GM12878 (cell line): Measurements from ENCODE around the gene SRRM5. TPM values are rescaled to one million over a fixed set of nuclear protein-coding genes. Genes with fewer than 3 reads are reported as not detected.
A peak's percentile ranks its signal among the peaks of the same experiment; 100 is the strongest.

ENCODE experiments used
- ATAC-seq: fragments of 200-7000 bp; cut with Tn5 transposase; 3 replicates; pipeline ENCODE4 v1.9.1; 2020; ENCODE audit warnings: mild to moderate bottlenecking, moderate library complexity
- BruUV-seq: library from RNA; stranded (reverse); fragments of 400-500 nt; replicated peaks from 2 replicates; lab custom pipeline; 2021; lab: Mats Ljungman, UMichigan
- CTCF ChIA-PET: fragments of 300-600 bp; sonication (Branson Sonifier 250); formaldehyde crosslinking; extraction: SDS; loops from one replicate; lab custom pipeline; 2021; ENCODE audit warnings: inconsistent platforms; lab: Yijun Ruan, JAX
- POLR2A ChIA-PET: fragments of 350-600 bp; formaldehyde crosslinking; extraction: SDS; loops from one replicate; lab custom pipeline; 2021; ENCODE audit warnings: inconsistent platforms; lab: Charles Lee
- RAD21 ChIA-PET: fragments of 300-600 bp; sonication (Branson Sonifier 250); formaldehyde crosslinking; loops from one replicate; lab custom pipeline; 2023; ENCODE audit warnings: antibody characterized with exemption; ENCODE audit not compliant: unreplicated experiment; lab: Charles Lee
- SMC1A ChIA-PET: fragments of 300-600 bp; sonication (Branson Sonifier 250); formaldehyde crosslinking; loops from one replicate; lab custom pipeline; 2023; ENCODE audit not compliant: unreplicated experiment, uncharacterized antibody; lab: Charles Lee
- DNase-seq: peaks from one replicate; pipeline ENCODE4 v3.0.0-alpha.2; 2011; ENCODE audit warnings: low read depth, low spot score
- FAIRE-seq: peaks from 3 replicates; lab custom pipeline; 2011; peaks lifted over from hg19 to GRCh38; lab: Jason Lieb, UNC
- H2AFZ ChIP-seq: 2 replicates; pipeline ENCODE4 v1.6.0; 2011; ENCODE audit warnings: low read depth, low read length, control low read depth; ENCODE audit not compliant: control insufficient read depth
- H3K27ac ChIP-seq: 2 replicates; pipeline ENCODE4 v1.5.1; 2011; ENCODE audit warnings: control low read depth; ENCODE audit not compliant: control insufficient read depth, insufficient read depth
- H3K27me3 ChIP-seq, 2 experiments: replicated peaks in 1 of 2; 2 replicates each; pipeline versions ENCODE4 v1.6.0 to v1.6.1; 2011; ENCODE audit warnings: low read length in 1 of 2; ENCODE audit not compliant: control insufficient read depth in 2 of 2, insufficient read depth in 2 of 2
- H3K36me3 ChIP-seq, 2 experiments: 2 replicates each; pipeline ENCODE4 v1.5.1; 2011; ENCODE audit warnings: low read length in 1 of 2; ENCODE audit not compliant: control insufficient read depth in 2 of 2, insufficient read depth in 2 of 2
- H3K4me1 ChIP-seq: 2 replicates; pipeline ENCODE4 v1.6.1; 2011; ENCODE audit warnings: mild to moderate bottlenecking, low read length, moderate library complexity, mixed read lengths; ENCODE audit not compliant: control insufficient read depth, insufficient read depth
- H3K4me2 ChIP-seq: 2 replicates; pipeline ENCODE4 v1.6.0; 2011; ENCODE audit warnings: control low read depth; ENCODE audit not compliant: control insufficient read depth, insufficient read depth
- H3K4me3 ChIP-seq: fragments of 200-600 bp; sonication (generic); 2 replicates; pipeline ENCODE4 v1.5.1; 2016
- H3K79me2 ChIP-seq: 2 replicates; pipeline ENCODE4 v1.6.0; 2011; ENCODE audit warnings: low read length; ENCODE audit not compliant: control insufficient read depth, insufficient read depth
- H3K9ac ChIP-seq: 2 replicates; pipeline ENCODE4 v1.8.0; 2011; ENCODE audit warnings: low read length, control low read depth, mixed read lengths; ENCODE audit not compliant: control insufficient read depth, insufficient read depth
- H3K9me3 ChIP-seq: replicated peaks from 3 replicates; pipeline ENCODE4 v1.5.1; 2011; ENCODE audit warnings: mild to moderate bottlenecking, low read length; ENCODE audit not compliant: control insufficient read depth, insufficient read depth
- H4K20me1 ChIP-seq: 2 replicates; pipeline ENCODE4 v1.6.0; 2011; ENCODE audit not compliant: control insufficient read depth, insufficient read depth
- CBX5 ChIP-seq: sonication (generic); IDR thresholded peaks from 2 replicates; pipeline ENCODE4 v1.6.1; 2016; ENCODE audit warnings: low read depth, moderate library complexity, mild to moderate bottlenecking, inconsistent platforms
- YY1 ChIP-seq: IDR thresholded peaks from 2 replicates; pipeline ENCODE4 v1.6.1; 2011; ENCODE audit warnings: low read depth, mild to moderate bottlenecking, low read length
- WGBS: methylation state at CpG from one replicate; pipeline ENCODE4 v1.1.6; 2016; ENCODE audit warnings: low lambda C conversion rate; ENCODE audit not compliant: insufficient replicate concordance, insufficient coverage; ENCODE audit errors: missing lambda C conversion rate; 5-methylcytosine and 5-hydroxymethylcytosine counted together
- in situ Hi-C: fragments of 300-500 bp; cut with MboI; formaldehyde crosslinking; loops from 9 replicates; pipeline ENCODE4 v1.14.3; 2018; ENCODE audit warnings: mixed read lengths
- intact Hi-C: fragments of 100-400 bp; cut with micrococcal nuclease; formaldehyde crosslinking; loops from one replicate; pipeline ENCODE4 v1.14.2; 2022; ENCODE audit not compliant: unreplicated experiment
- polyA plus RNA-seq, 11 experiments: library from polyadenylated mRNA; depleted of rRNA in 4 of 11; unstranded in 6 of 11; stranded (reverse) in 5 of 11; fragments of >200 nt; fragmentation: Nextera tagmentation in 4 of 11; fragmentation: Illumina TruSeq in 1 of 11; extraction: Ambion mirVana in 4 of 11; extraction: Trizol in 1 of 11; gene quantifications; 1 replicate in 1 of 11; 2 replicates in 10 of 11; pipeline versions ENCODE4 v1.2.1 to v1.2.3, GENCODE V29; 2011 to 2016; ENCODE audit warnings: inconsistent platforms in 2 of 11, missing spikeins in 2 of 11, low read depth in 1 of 11
- total RNA-seq, 4 experiments: library from RNA; depleted of rRNA in 3 of 4; stranded (reverse); fragments of >200 nt in 3 of 4; fragmentation: Illumina TruSeq in 1 of 4; extraction: Trizol in 1 of 4; gene quantifications; 2 replicates each; pipeline versions ENCODE4 v1.2.1 to v1.2.3, GENCODE V29; 2013 to 2021
- TF ChIP-seq, protein P1 (sequence below): fragments of 450-650 bp; IDR thresholded peaks from 2 replicates; pipeline ENCODE4 v1.6.1; 2016; ENCODE audit warnings: mild to moderate bottlenecking

SRRM5 gene
- total and polyA plus RNA-seq, 10 of the 15 experiments (the other 5 are each of a cell fraction or from before 2014, with no cell fraction given), result 0.06 to 0.38 (median 0.24) TPM; not detected in 2

DNA sequence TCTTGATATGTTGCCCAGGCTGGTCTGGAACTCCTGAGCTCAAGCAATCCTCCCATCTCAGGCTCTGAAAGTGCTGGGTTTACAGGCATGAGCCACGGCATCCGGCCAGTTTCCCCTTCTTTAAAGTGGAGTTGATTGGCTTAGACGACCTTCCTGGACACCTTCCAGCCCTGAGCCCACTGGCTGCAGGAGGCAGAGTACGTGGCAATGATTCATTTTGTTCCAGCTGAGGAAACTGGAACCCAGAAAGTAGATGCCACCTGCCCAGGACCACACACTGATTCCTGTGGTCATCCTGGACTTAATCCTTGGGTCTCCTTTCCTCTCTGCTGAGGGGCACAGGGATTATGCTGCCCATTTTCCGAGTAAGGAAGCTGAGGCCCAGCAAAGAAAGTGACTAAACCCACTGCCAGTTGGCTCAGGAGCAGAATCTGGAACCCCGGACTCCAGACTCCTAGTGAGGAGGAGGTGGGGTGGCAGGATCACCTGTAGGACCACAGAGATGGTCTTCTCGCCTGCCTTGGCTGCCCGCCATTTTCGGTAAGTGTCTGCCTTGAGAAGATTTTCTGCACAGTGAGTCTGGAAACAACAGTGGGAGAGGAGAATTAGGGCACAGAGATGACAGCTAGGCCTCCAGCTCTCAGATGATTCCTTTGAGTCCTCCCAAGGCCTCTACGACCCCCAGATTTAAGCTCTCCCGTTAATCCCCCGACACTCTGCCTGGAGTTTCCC is 37.3 kb upstream of the SRRM5 start:
- Histone ChIP-seq H3K4me1 (peaks cover 5% of the 10 kb centered on the region), H3K4me3 (peak overlapping the region; percentile 95), H3K9me3 (no peaks in the 10 kb centered on the region), H3K9ac (peak overlapping the region; percentile 87), H3K79me2 (peaks cover 9% of the 10 kb centered on the region), H3K36me3 (peaks cover 0 to 3% of the 10 kb centered on the region in 2 experiments; a peak in 1 of 4 replicates), H3K27ac (peak overlapping the region; percentile 78), H2AFZ (peak overlapping the region; percentile 73; the same call in 1 of the 2 replicates)
- in situ Hi-C loops, result no loop called here
- ChIA-PET SMC1A (interaction anchor here (0.7 to 3.1 kb wide), 10 partner anchors 11 to 91 kb away, joined by 3 to 25 read pairs (median 4); partner anchors contain the start of genes IRGQ, ZNF575 and ZNF576), CTCF (interaction anchor here (0.7 to 9.0 kb wide), 11 partner anchors 9 to 127 kb away, joined by 3 to 99 read pairs (median 4); partner anchors contain the start of genes IRGQ, ZNF575 and ZNF576), RAD21 (interaction anchor here (1.1 to 2.4 kb wide), 4 partner anchors 9 to 43 kb away, joined by 3 to 33 read pairs (median 4); partner anchors contain the start of genes IRGQ and ZNF576)
- ATAC-seq, result peak; percentile 4; the same call in 2 of the 3 replicates
- intact Hi-C loops, result loop anchor here (1.0 kb wide), 2 partner anchors 22 to 45 kb away; partner anchors contain the start of genes IRGQ, ZNF428 and ZNF576
- TSS peak; percentile 68 for BruUV-seq
- DNase-seq, result no peak
- TF ChIP-seq, protein P1, sequence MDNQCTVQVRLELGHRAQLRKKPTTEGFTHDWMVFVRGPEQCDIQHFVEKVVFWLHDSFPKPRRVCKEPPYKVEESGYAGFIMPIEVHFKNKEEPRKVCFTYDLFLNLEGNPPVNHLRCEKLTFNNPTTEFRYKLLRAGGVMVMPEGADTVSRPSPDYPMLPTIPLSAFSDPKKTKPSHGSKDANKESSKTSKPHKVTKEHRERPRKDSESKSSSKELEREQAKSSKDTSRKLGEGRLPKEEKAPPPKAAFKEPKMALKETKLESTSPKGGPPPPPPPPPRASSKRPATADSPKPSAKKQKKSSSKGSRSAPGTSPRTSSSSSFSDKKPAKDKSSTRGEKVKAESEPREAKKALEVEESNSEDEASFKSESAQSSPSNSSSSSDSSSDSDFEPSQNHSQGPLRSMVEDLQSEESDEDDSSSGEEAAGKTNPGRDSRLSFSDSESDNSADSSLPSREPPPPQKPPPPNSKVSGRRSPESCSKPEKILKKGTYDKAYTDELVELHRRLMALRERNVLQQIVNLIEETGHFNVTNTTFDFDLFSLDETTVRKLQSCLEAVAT, result peak; percentile 9; the same call in 1 of the 2 replicates
- TF ChIP-seq YY1 (peak; percentile 67), CBX5 (no peak)
- TF ChIP-seq, all 136 proteins: peak for 2
- Histone ChIP-seq H3K4me2 (peak overlapping the region; percentile 81), H4K20me1 (no peaks in the 10 kb centered on the region), H3K27me3 (no peaks in the 10 kb centered on the region)
- POLR2A ChIA-PET, result interaction anchor here (0.6 to 2.6 kb wide), 6 partner anchors 9 to 49 kb away, joined by 3 to 22 read pairs (median 6); partner anchors contain the start of genes IRGQ, ZNF575 and ZNF576
- WGBS, result 29% methylated on average over 9 of the region's 12 CpGs
- peak; percentile 41 for FAIRE-seq
